IMR-90 (cell line): Measurements from ENCODE around the gene MT1E. TPM values are rescaled to one million over a fixed set of nuclear protein-coding genes. Genes with fewer than 3 reads are reported as not detected.

ENCODE experiments used
- ATAC-seq: fragments of 200-7000 bp; cut with Tn5 transposase; 2 replicates; pipeline ENCODE4 v1.9.1; 2020; ENCODE audit warnings: low read depth, mild to moderate bottlenecking, moderate library complexity
- BruUV-seq: library from RNA; stranded (reverse); fragments of 400-500 nt; replicated peaks from 2 replicates; lab custom pipeline; 2021; lab: Mats Ljungman, UMichigan
- CTCF ChIA-PET: fragments of 300-600 bp; formaldehyde crosslinking; extraction: SDS; loops from one replicate; lab custom pipeline; 2021; ENCODE audit warnings: antibody characterized with exemption; lab: Yijun Ruan, JAX
- POLR2A ChIA-PET: fragments of 300-600 bp; sonication (Branson Sonifier 250); formaldehyde crosslinking; loops from one replicate; lab custom pipeline; 2022; ENCODE audit warnings: antibody characterized with exemption; ENCODE audit not compliant: unreplicated experiment; lab: Charles Lee
- DNase-seq: peaks from one replicate; pipeline ENCODE4 v3.0.0; 2013
- H2AFZ ChIP-seq: replicated peaks from 2 replicates; pipeline ENCODE3; 2013; ENCODE audit warnings: low read length, mild to moderate bottlenecking; ENCODE audit not compliant: poor library complexity
- H2AK5ac ChIP-seq: 2 replicates; pipeline ENCODE4 v1.6.1; 2013; ENCODE audit warnings: low read depth, low read length, inconsistent platforms
- H2AK9ac ChIP-seq: replicated peaks from 2 replicates; pipeline ENCODE3; 2013; ENCODE audit warnings: mild to moderate bottlenecking, low read depth, low read length, moderate library complexity; ENCODE audit not compliant: poor library complexity
- H2BK120ac ChIP-seq: 2 replicates; pipeline ENCODE4 v1.6.1; 2013; ENCODE audit warnings: low read depth, low read length, inconsistent platforms
- H2BK15ac ChIP-seq: 3 replicates; pipeline ENCODE4 v1.6.1; 2013; ENCODE audit warnings: low read depth, low read length, inconsistent platforms
- H2BK20ac ChIP-seq: 2 replicates; pipeline ENCODE4 v1.6.1; 2013; ENCODE audit warnings: low read depth, mild to moderate bottlenecking, inconsistent platforms, low read length, moderate library complexity
- H2BK5ac ChIP-seq: 2 replicates; pipeline ENCODE4 v1.6.1; 2013; ENCODE audit warnings: mild to moderate bottlenecking, low read depth, low read length, inconsistent platforms; ENCODE audit not compliant: poor library complexity, severe bottlenecking
- H3K14ac ChIP-seq: replicated peaks from 2 replicates; pipeline ENCODE4 v1.6.1; 2013; ENCODE audit warnings: low read depth, low read length, inconsistent platforms
- H3K18ac ChIP-seq: 2 replicates; pipeline ENCODE4 v1.6.1; 2013; ENCODE audit warnings: low read depth, low read length, control low read depth
- H3K23ac ChIP-seq: 2 replicates; pipeline ENCODE4 v1.6.1; 2013; ENCODE audit warnings: low read depth, low read length, inconsistent platforms
- H3K27ac ChIP-seq: 2 replicates; pipeline ENCODE4 v1.5.1; 2013; ENCODE audit warnings: mild to moderate bottlenecking, control low read depth, low read length; ENCODE audit not compliant: insufficient read depth
- H3K27me3 ChIP-seq: 2 replicates; pipeline ENCODE4 v1.6.1; 2013; ENCODE audit warnings: low read length; ENCODE audit not compliant: control insufficient read depth, insufficient read depth
- H3K36me3 ChIP-seq: 2 replicates; pipeline ENCODE4 v1.6.1; 2013; ENCODE audit warnings: low read length, mixed read lengths; ENCODE audit not compliant: control insufficient read depth, insufficient read depth
- H3K4ac ChIP-seq: 2 replicates; pipeline ENCODE4 v1.6.1; 2013; ENCODE audit warnings: low read depth, low read length, inconsistent platforms
- H3K4me1 ChIP-seq: 2 replicates; pipeline ENCODE4 v1.6.1; 2013; ENCODE audit warnings: low read length, mixed read lengths; ENCODE audit not compliant: control insufficient read depth, insufficient read depth
- H3K4me2 ChIP-seq: 2 replicates; pipeline ENCODE4 v1.6.1; 2013; ENCODE audit warnings: low read depth, mild to moderate bottlenecking, control low read depth, low read length, moderate library complexity
- H3K4me3 ChIP-seq: 2 replicates; pipeline ENCODE4 v1.5.1; 2013; ENCODE audit warnings: low read depth, mild to moderate bottlenecking, control low read depth, low read length, moderate library complexity; ENCODE audit not compliant: insufficient read depth
- H3K56ac ChIP-seq: 2 replicates; pipeline ENCODE4 v1.6.1; 2013; ENCODE audit warnings: low read length, inconsistent platforms; ENCODE audit not compliant: insufficient read depth; ENCODE audit errors: extremely low read depth
- H3K79me1 ChIP-seq, 2 experiments: 2 replicates each; pipeline ENCODE4 v1.6.1; 2013; ENCODE audit warnings: low read length in 2 of 2, inconsistent platforms in 1 of 2, low read depth in 1 of 2
- H3K9ac ChIP-seq: 2 replicates; pipeline ENCODE4 v1.6.1; 2013; ENCODE audit warnings: low read depth, low read length, control low read depth
- H3K9me1 ChIP-seq: 2 replicates; pipeline ENCODE4 v1.6.1; 2013; ENCODE audit warnings: low read length, inconsistent platforms; ENCODE audit not compliant: insufficient read depth
- H3K9me3 ChIP-seq: 2 replicates; pipeline ENCODE4 v1.6.1; 2013; ENCODE audit warnings: low read length; ENCODE audit not compliant: control insufficient read depth, insufficient read depth
- H4K20me1 ChIP-seq: 2 replicates; pipeline ENCODE4 v1.6.1; 2013; ENCODE audit warnings: low read length, inconsistent platforms; ENCODE audit not compliant: insufficient read depth
- H4K5ac ChIP-seq: 2 replicates; pipeline ENCODE4 v1.6.1; 2013; ENCODE audit warnings: mild to moderate bottlenecking, low read depth, low read length, control low read depth
- H4K8ac ChIP-seq, 2 experiments: 2 replicates each; pipeline ENCODE4 v1.6.1; 2013; ENCODE audit warnings: low read depth in 2 of 2, low read length in 2 of 2, control low read depth in 1 of 2, inconsistent platforms in 1 of 2
- H4K91ac ChIP-seq: 2 replicates; pipeline ENCODE4 v1.6.1; 2013; ENCODE audit warnings: low read depth, low read length, inconsistent platforms; ENCODE audit not compliant: insufficient read depth
- BHLHE40 ChIP-seq: fragments of 150-350 bp; IDR thresholded peaks from 2 replicates; pipeline ENCODE4 v1.6.1; 2016; ENCODE audit warnings: mild to moderate bottlenecking, low read depth, low read length
- CEBPB ChIP-seq: IDR thresholded peaks from 2 replicates; pipeline ENCODE4 v1.6.1; 2012; ENCODE audit warnings: low read depth, low read length, improper control_type of control experiment
- CTCF ChIP-seq: conservative IDR thresholded peaks from 2 replicates; pipeline ENCODE4 v1.5.1; 2012; ENCODE audit warnings: mild to moderate bottlenecking, low read depth, low read length, improper control_type of control experiment
- ELK1 ChIP-seq: fragments of 150-350 bp; IDR thresholded peaks from 2 replicates; pipeline ENCODE4 v1.6.1; 2016; ENCODE audit warnings: low read depth, mild to moderate bottlenecking, low read length, moderate library complexity, borderline replicate concordance
- FOS ChIP-seq: fragments of 150-350 bp; IDR thresholded peaks from 2 replicates; pipeline ENCODE4 v1.6.1; 2016; ENCODE audit warnings: low read depth, low read length
- MAZ ChIP-seq: IDR thresholded peaks from 2 replicates; pipeline ENCODE4 v1.6.1; 2012; ENCODE audit warnings: low read depth, mild to moderate bottlenecking, low read length, improper control_type of control experiment, moderate library complexity, borderline replicate concordance
- NFE2L2 ChIP-seq: fragments of 150-350 bp; IDR thresholded peaks from 2 replicates; pipeline ENCODE4 v1.6.1; 2016; ENCODE audit warnings: low read depth, mild to moderate bottlenecking, low read length
- POLR2A ChIP-seq: IDR thresholded peaks from 2 replicates; pipeline ENCODE4 v1.6.1; 2012; ENCODE audit warnings: mild to moderate bottlenecking, low read depth, low read length
- RCOR1 ChIP-seq: IDR thresholded peaks from 2 replicates; pipeline ENCODE4 v1.6.1; 2012; ENCODE audit warnings: mild to moderate bottlenecking, low read length, improper control_type of control experiment; ENCODE audit not compliant: insufficient replicate concordance
- RFX5 ChIP-seq: IDR thresholded peaks from 2 replicates; pipeline ENCODE4 v1.8.0; 2012; ENCODE audit warnings: low read depth, mild to moderate bottlenecking, low read length, moderate library complexity
- SMC3 ChIP-seq: fragments of 150-350 bp; IDR thresholded peaks from 2 replicates; pipeline ENCODE4 v1.6.1; 2016; ENCODE audit warnings: low read depth, mild to moderate bottlenecking, antibody characterized with exemption, low read length, moderate library complexity
- USF2 ChIP-seq: fragments of 150-350 bp; IDR thresholded peaks from 2 replicates; pipeline ENCODE4 v1.6.1; 2017; ENCODE audit warnings: mild to moderate bottlenecking, antibody characterized with exemption, low read length, low read depth
- WGBS, 2 experiments: methylation state at CpG; one replicate each; pipeline versions ENCODE4 v1.1.5 to v1.1.7; 2013; ENCODE audit warnings: missing lambda C conversion rate in 2 of 2; ENCODE audit not compliant: insufficient read length in 1 of 2; ENCODE audit errors: extremely low coverage in 2 of 2; 5-methylcytosine and 5-hydroxymethylcytosine counted together
- dilution Hi-C: fragments of 300-500 bp; cut with HindIII; formaldehyde crosslinking; loops from one replicate; pipeline ENCODE4 v1.14.3; 2018; ENCODE audit warnings: low sequenced_read_pairs; ENCODE audit not compliant: unreplicated experiment
- in situ Hi-C: fragments of 300-500 bp; cut with MboI; formaldehyde crosslinking; loops from 3 replicates; pipeline ENCODE4 v1.14.3; 2019; ENCODE audit warnings: low sequenced_read_pairs, inconsistent platforms, mixed read lengths
- intact Hi-C: fragments of 100-400 bp; cut with micrococcal nuclease; formaldehyde crosslinking; loops from 2 replicates; pipeline ENCODE4 v1.10.0; 2022
- polyA plus RNA-seq, 3 experiments: library from polyadenylated mRNA; depleted of rRNA; stranded (reverse); fragments of >200 nt; gene quantifications; 2 replicates each; pipeline ENCODE4 v1.2.3, GENCODE V29; 2012; ENCODE audit warnings: low replicate concordance in 1 of 3
- total RNA-seq: library from RNA; depleted of rRNA; stranded (reverse); fragments of >200 nt; gene quantifications from 2 replicates; pipeline ENCODE4 v1.2.3, GENCODE V29; 2012

The MT1E gene
- total and polyA plus RNA-seq, 2 of the 4 experiments (the other 2 are of a cell fraction) = 137 to 821 TPM

- no peak for TF ChIP-seq CEBPB
- TF ChIP-seq SMC3 = no peak
These were observed 12.5 kb downstream of the MT1E start, which contains the start of gene MT1A (continued) for GRCh38 chr16:56637814-56638750.

GRCh38 chr16:56639045-56639444, 13.5 kb downstream of the MT1E start:
- H3K9ac ChIP-seq = no peak overlapping the region
- H3K36me3 ChIP-seq = no peaks in the 10 kb centered on the region
- H2BK15ac ChIP-seq = no peak overlapping the region
- peaks cover 90% of the 10 kb centered on the region for H3K27me3 ChIP-seq
- no peak overlapping the region for H3K18ac ChIP-seq
- H3K4me1 ChIP-seq = no peaks in the 10 kb centered on the region; the same call in 1 of the 2 replicates
- H2AFZ ChIP-seq = no peak overlapping the region
- no peaks in the 10 kb centered on the region for H3K79me1 ChIP-seq
- H4K91ac ChIP-seq = no peak overlapping the region
- H3K23ac ChIP-seq = no peak overlapping the region
- intact Hi-C loops (no loop called here), dilution Hi-C loops (no loop called here), in situ Hi-C loops (no loop called here)
- H3K4ac ChIP-seq = no peak overlapping the region
- no peak for ATAC-seq
- H3K4me3 ChIP-seq = no peak overlapping the region
- ChIA-PET POLR2A (no interaction called here), CTCF (no interaction called here)
- WGBS, 2 experiments = no CpG with 5 or more reads among the region's 1 CpG
- H3K4me2 ChIP-seq = no peak overlapping the region
- no peak overlapping the region for H4K8ac ChIP-seq
- no peak overlapping the region for H2BK120ac ChIP-seq
- no peaks in the 10 kb centered on the region for H3K9me1 ChIP-seq
- no peak overlapping the region for H2BK5ac ChIP-seq
- no peak overlapping the region for H3K27ac ChIP-seq
- no peak for DNase-seq
- H3K9me3 ChIP-seq = peaks cover 2% of the 10 kb centered on the region; the same call in 1 of the 2 replicates
- no peak overlapping the region for H3K56ac ChIP-seq
- H2AK9ac ChIP-seq = no peak overlapping the region
- H4K20me1 ChIP-seq = no peaks in the 10 kb centered on the region
- H2BK20ac ChIP-seq = no peak overlapping the region
- BruUV-seq = no TSS peak
- no peak overlapping the region for H3K14ac ChIP-seq
- H2AK5ac ChIP-seq = no peak overlapping the region
- H4K5ac ChIP-seq = no peak overlapping the region
- TF ChIP-seq BHLHE40 = no peak
- TF ChIP-seq CTCF = no peak
- TF ChIP-seq FOS = no peak
- no peak for TF ChIP-seq NFE2L2
- TF ChIP-seq USF2 = no peak
- TF ChIP-seq RFX5 = no peak
- TF ChIP-seq POLR2A = no peak
- TF ChIP-seq RCOR1 = no peak
- no peak for TF ChIP-seq ELK1
- TF ChIP-seq MAZ = no peak
- TF ChIP-seq SMC3 = no peak
